WTC11 (cell line): ENCODE data around the gene SP110. TPM values are rescaled to one million over a fixed set of nuclear protein-coding genes. Genes with fewer than 3 reads are reported as not detected.

ENCODE experiments used
- ATAC-seq: fragments of 200-7000 bp; cut with Tn5 transposase; 2 replicates; pipeline ENCODE4 v1.10.0; 2021; ENCODE audit warnings: mild to moderate bottlenecking, moderate library complexity
- CTCF ChIA-PET: fragments of 300-600 bp; sonication (Branson Sonifier 250); formaldehyde crosslinking; loops from one replicate; lab custom pipeline; 2021; ENCODE audit warnings: antibody characterized with exemption; lab: Charles Lee
- POLR2A ChIA-PET: fragments of 350-600 bp; sonication (Branson Sonifier 250); formaldehyde crosslinking; loops from one replicate; lab custom pipeline; 2021; ENCODE audit warnings: antibody characterized with exemption; lab: Charles Lee
- DNase-seq: peaks from one replicate; pipeline ENCODE4 v3.0.0; 2021; ENCODE audit warnings: low spot score
- H3K27ac Mint-ChIP-seq: 2 replicates; pipeline ENCODE4 v1.8.0; 2021; ENCODE audit warnings: mixed read lengths
- H3K27me3 Mint-ChIP-seq: 2 replicates; pipeline ENCODE4 v1.8.0; 2021; ENCODE audit warnings: low read depth, mild to moderate bottlenecking, moderate library complexity, mixed read lengths
- H3K36me3 Mint-ChIP-seq: 2 replicates; pipeline ENCODE4 v1.8.0; 2021; ENCODE audit warnings: mixed read lengths
- H3K4me1 Mint-ChIP-seq: 2 replicates; pipeline ENCODE4 v1.8.0; 2022; ENCODE audit warnings: mixed read lengths
- H3K4me3 Mint-ChIP-seq: 2 replicates; pipeline ENCODE4 v1.8.0; 2021; ENCODE audit warnings: mild to moderate bottlenecking, moderate library complexity, mixed read lengths
- H3K9me3 Mint-ChIP-seq: 2 replicates; pipeline ENCODE4 v1.8.0; 2021; ENCODE audit warnings: mixed read lengths
- ELF4 ChIP-seq: sonication (generic); formaldehyde crosslinking; IDR thresholded peaks from 2 replicates; pipeline ENCODE4 v1.8.1; 2022; ENCODE audit warnings: low read depth, mild to moderate bottlenecking, moderate library complexity, missing genetic modification reagents
- FOXJ3 ChIP-seq: sonication (generic); formaldehyde crosslinking; IDR thresholded peaks from 2 replicates; pipeline ENCODE4 v1.9.0; 2021; ENCODE audit warnings: missing genetic modification reagents, mild to moderate bottlenecking, borderline replicate concordance
- FOXK1 ChIP-seq: sonication (generic); formaldehyde crosslinking; IDR thresholded peaks from 2 replicates; pipeline ENCODE4 v1.8.0; 2022; ENCODE audit warnings: mild to moderate bottlenecking, moderate library complexity, missing genetic modification reagents
- GRHL2 ChIP-seq: fragments of 250-450 bp; sonication (Bioruptor Pico); IDR thresholded peaks from 2 replicates; pipeline ENCODE4 v1.8.0; 2022; ENCODE audit warnings: mild to moderate bottlenecking, moderate library complexity; ENCODE audit not compliant: insufficient replicate concordance, severe bottlenecking
- OVOL2 ChIP-seq: fragments of 250-450 bp; sonication (Bioruptor Pico); IDR thresholded peaks from 2 replicates; pipeline ENCODE4 v1.9.0; 2021; ENCODE audit warnings: mild to moderate bottlenecking, borderline replicate concordance
- RORB ChIP-seq: fragments of 250-450 bp; sonication (Bioruptor Pico); IDR thresholded peaks from 2 replicates; pipeline ENCODE4 v1.9.0; 2021; ENCODE audit warnings: mild to moderate bottlenecking
- ZNF232 ChIP-seq: sonication (generic); formaldehyde crosslinking; IDR thresholded peaks from 2 replicates; pipeline ENCODE4 v1.8.0; 2022; ENCODE audit warnings: mild to moderate bottlenecking, missing genetic modification reagents
- ZNF263 ChIP-seq: sonication (generic); formaldehyde crosslinking; IDR thresholded peaks from 2 replicates; pipeline ENCODE4 v1.8.1; 2022; ENCODE audit warnings: low read depth, mild to moderate bottlenecking, moderate library complexity, missing genetic modification reagents
- ZNF416 ChIP-seq: fragments of 250-450 bp; sonication (Bioruptor Pico); IDR thresholded peaks from 2 replicates; pipeline ENCODE4 v1.9.0; 2021; ENCODE audit warnings: mild to moderate bottlenecking, inconsistent platforms
- ZNF671 ChIP-seq: fragments of 250-450 bp; sonication (Bioruptor Pico); IDR thresholded peaks from 2 replicates; pipeline ENCODE4 v1.8.0; 2021; ENCODE audit warnings: mild to moderate bottlenecking
- total RNA-seq: library from RNA; stranded (reverse); gene quantifications from 3 replicates; pipeline ENCODE4 v1.2.3, GENCODE V29; 2021
- TF ChIP-seq, protein P1 (sequence below): sonication (generic); formaldehyde crosslinking; IDR thresholded peaks from 2 replicates; pipeline ENCODE4 v1.8.1; 2022; ENCODE audit warnings: missing genetic modification reagents, borderline replicate concordance
- TF ChIP-seq, protein P2 (sequence below): sonication (generic); formaldehyde crosslinking; conservative IDR thresholded peaks from 2 replicates; pipeline ENCODE4 v1.8.1; 2023; ENCODE audit warnings: mild to moderate bottlenecking, low read depth, missing genetic modification reagents, moderate library complexity
- TF ChIP-seq, protein P3 (sequence below): fragments of 250-450 bp; sonication (Bioruptor Pico); IDR thresholded peaks from 2 replicates; pipeline ENCODE4 v2.1.2; 2022; ENCODE audit warnings: mild to moderate bottlenecking, moderate library complexity
- TF ChIP-seq, protein P4 (sequence below): sonication (generic); formaldehyde crosslinking; conservative IDR thresholded peaks from 2 replicates; pipeline ENCODE4 v1.8.1; 2022; ENCODE audit warnings: mild to moderate bottlenecking, missing genetic modification reagents
- TF ChIP-seq, protein P5 (sequence below): sonication (generic); formaldehyde crosslinking; IDR thresholded peaks from 2 replicates; pipeline ENCODE4 v1.8.1; 2022; ENCODE audit warnings: low read depth, mild to moderate bottlenecking, moderate library complexity, missing genetic modification reagents, borderline replicate concordance
- TF ChIP-seq, protein P6 (sequence below): fragments of 250-450 bp; sonication (Bioruptor Pico); IDR thresholded peaks from 2 replicates; pipeline ENCODE4 v1.9.0; 2021; ENCODE audit warnings: mild to moderate bottlenecking
- TF ChIP-seq, protein P7 (sequence below): sonication (generic); formaldehyde crosslinking; IDR thresholded peaks from 2 replicates; pipeline ENCODE4 v1.8.1; 2023; ENCODE audit warnings: mild to moderate bottlenecking, moderate library complexity, missing genetic modification reagents

Gene SP110
- total RNA-seq, 1 experiment from 2014 or later: 5.7 TPM

DNA sequence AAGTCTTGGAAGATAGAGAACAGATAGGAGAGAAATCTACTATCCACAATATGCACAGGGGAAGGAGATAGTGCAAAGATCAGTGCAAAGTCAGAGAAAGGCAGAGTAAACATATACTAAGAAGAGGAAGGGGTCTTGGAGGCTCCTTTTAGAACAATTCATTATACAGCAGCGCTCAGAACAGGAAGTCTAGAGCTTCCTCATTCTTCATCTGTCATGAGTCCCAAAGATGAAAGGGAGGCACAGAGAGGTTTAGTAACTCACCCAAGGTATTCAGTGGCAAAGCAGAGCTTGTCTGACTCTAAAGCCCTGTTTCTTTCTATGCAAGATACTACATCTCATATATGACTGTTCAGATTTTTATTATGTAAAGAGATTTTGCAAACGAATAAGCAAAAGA is 1.4 kb downstream of the SP110 start (continued):
- TF ChIP-seq, protein P1, sequence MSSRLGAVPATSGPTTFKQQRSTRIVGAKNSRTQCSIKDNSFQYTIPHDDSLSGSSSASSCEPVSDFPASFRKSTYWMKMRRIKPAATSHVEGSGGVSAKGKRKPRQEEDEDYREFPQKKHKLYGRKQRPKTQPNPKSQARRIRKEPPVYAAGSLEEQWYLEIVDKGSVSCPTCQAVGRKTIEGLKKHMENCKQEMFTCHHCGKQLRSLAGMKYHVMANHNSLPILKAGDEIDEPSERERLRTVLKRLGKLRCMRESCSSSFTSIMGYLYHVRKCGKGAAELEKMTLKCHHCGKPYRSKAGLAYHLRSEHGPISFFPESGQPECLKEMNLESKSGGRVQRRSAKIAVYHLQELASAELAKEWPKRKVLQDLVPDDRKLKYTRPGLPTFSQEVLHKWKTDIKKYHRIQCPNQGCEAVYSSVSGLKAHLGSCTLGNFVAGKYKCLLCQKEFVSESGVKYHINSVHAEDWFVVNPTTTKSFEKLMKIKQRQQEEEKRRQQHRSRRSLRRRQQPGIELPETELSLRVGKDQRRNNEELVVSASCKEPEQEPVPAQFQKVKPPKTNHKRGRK: no peak
- TF ChIP-seq OVOL2 (CRISPR knock-in tag) (no peak), ZNF416 (CRISPR knock-in tag) (no peak)
- TF ChIP-seq, all 79 proteins: peak for 0

DNA sequence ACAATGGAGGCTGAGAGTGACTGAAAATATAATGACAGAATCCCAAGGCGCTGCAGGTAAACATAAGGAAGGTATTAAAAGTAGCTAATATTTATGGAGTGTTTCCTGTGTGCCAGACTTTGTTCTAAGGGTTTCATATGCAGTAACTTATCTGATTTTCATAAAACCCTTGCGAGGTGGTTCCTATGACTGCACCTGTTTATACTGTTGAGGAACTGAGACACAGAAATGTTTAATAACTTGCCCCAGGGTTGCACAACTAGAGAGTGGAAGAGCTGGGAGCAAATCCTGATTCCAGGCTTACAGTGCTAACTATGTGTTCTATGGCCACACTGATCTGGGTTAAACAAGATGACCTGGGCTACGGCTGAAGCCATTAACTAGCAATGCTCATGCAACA is 2.4 kb downstream of the SP110 start:
- TF ChIP-seq, protein P2, sequence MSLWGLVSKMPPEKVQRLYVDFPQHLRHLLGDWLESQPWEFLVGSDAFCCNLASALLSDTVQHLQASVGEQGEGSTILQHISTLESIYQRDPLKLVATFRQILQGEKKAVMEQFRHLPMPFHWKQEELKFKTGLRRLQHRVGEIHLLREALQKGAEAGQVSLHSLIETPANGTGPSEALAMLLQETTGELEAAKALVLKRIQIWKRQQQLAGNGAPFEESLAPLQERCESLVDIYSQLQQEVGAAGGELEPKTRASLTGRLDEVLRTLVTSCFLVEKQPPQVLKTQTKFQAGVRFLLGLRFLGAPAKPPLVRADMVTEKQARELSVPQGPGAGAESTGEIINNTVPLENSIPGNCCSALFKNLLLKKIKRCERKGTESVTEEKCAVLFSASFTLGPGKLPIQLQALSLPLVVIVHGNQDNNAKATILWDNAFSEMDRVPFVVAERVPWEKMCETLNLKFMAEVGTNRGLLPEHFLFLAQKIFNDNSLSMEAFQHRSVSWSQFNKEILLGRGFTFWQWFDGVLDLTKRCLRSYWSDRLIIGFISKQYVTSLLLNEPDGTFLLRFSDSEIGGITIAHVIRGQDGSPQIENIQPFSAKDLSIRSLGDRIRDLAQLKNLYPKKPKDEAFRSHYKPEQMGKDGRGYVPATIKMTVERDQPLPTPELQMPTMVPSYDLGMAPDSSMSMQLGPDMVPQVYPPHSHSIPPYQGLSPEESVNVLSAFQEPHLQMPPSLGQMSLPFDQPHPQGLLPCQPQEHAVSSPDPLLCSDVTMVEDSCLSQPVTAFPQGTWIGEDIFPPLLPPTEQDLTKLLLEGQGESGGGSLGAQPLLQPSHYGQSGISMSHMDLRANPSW (CRISPR knock-in tag): no peak
- TF ChIP-seq RORB (CRISPR knock-in tag) (no peak), ZNF416 (CRISPR knock-in tag) (no peak), ELF4 (CRISPR knock-in tag) (no peak), ZNF671 (CRISPR knock-in tag) (no peak), GRHL2 (CRISPR knock-in tag) (no peak)
- TF ChIP-seq, protein P3, sequence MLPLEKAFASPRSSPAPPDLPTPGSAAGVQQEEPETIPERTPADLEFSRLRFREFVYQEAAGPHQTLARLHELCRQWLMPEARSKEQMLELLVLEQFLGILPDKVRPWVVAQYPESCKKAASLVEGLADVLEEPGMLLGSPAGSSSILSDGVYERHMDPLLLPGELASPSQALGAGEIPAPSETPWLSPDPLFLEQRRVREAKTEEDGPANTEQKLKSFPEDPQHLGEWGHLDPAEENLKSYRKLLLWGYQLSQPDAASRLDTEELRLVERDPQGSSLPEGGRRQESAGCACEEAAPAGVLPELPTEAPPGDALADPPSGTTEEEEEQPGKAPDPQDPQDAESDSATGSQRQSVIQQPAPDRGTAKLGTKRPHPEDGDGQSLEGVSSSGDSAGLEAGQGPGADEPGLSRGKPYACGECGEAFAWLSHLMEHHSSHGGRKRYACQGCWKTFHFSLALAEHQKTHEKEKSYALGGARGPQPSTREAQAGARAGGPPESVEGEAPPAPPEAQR: no peak
- TF ChIP-seq, protein P4, sequence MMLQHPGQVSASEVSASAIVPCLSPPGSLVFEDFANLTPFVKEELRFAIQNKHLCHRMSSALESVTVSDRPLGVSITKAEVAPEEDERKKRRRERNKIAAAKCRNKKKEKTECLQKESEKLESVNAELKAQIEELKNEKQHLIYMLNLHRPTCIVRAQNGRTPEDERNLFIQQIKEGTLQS (CRISPR knock-in tag): no peak
- TF ChIP-seq, protein P5, sequence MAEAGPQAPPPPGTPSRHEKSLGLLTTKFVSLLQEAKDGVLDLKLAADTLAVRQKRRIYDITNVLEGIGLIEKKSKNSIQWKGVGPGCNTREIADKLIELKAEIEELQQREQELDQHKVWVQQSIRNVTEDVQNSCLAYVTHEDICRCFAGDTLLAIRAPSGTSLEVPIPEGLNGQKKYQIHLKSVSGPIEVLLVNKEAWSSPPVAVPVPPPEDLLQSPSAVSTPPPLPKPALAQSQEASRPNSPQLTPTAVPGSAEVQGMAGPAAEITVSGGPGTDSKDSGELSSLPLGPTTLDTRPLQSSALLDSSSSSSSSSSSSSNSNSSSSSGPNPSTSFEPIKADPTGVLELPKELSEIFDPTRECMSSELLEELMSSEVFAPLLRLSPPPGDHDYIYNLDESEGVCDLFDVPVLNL (CRISPR knock-in tag): no peak
- H3K27ac Mint-ChIP-seq: no peak overlapping the region
- ChIA-PET CTCF (interaction anchor here (0.9 kb wide), 1 partner anchor 150 kb away, joined by 4 read pairs; no protein-coding TSS in a partner anchor), POLR2A (no interaction called here)
- DNase-seq: no peak
- no peaks in the 10 kb centered on the region for H3K27me3 Mint-ChIP-seq
- H3K9me3 Mint-ChIP-seq: no peaks in the 10 kb centered on the region
- ATAC-seq: no peak
- H3K4me1 Mint-ChIP-seq: peaks cover 17% of the 10 kb centered on the region
- no peak overlapping the region for H3K4me3 Mint-ChIP-seq
- no peaks in the 10 kb centered on the region for H3K36me3 Mint-ChIP-seq

DNA sequence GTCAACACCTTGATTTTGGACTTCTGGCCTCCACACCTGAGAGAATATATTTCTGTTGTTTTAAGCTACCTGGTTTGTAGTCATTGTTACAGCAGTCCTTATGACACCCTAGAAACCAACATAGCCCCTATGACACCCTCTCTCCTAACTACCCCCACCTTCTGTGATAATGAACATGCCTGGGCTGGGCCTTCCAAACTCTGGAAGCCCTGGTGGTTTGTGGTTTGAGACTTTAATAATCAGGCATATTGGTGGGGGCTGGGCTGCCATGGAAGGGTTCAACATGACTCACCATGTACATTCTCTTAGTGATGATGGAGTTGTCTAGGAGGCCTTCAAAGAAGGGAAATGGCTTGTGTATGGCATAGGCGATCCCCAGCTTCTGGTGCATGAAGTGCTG is 3.3 kb downstream of the SP110 start:
- DNase-seq: no peak
- POLR2A ChIA-PET: no interaction called here
- CTCF ChIA-PET: interaction anchor here (0.9 kb wide), 1 partner anchor 149 kb away, joined by 4 read pairs; no protein-coding TSS in a partner anchor
- H3K4me1 Mint-ChIP-seq: peaks cover 17% of the 10 kb centered on the region
- no peaks in the 10 kb centered on the region for H3K27me3 Mint-ChIP-seq
- H3K9me3 Mint-ChIP-seq: no peaks in the 10 kb centered on the region
- ATAC-seq: no peak
- H3K27ac Mint-ChIP-seq: no peak overlapping the region
- no peak overlapping the region for H3K4me3 Mint-ChIP-seq
- no peak for TF ChIP-seq ZNF232
- H3K36me3 Mint-ChIP-seq: no peaks in the 10 kb centered on the region

DNA sequence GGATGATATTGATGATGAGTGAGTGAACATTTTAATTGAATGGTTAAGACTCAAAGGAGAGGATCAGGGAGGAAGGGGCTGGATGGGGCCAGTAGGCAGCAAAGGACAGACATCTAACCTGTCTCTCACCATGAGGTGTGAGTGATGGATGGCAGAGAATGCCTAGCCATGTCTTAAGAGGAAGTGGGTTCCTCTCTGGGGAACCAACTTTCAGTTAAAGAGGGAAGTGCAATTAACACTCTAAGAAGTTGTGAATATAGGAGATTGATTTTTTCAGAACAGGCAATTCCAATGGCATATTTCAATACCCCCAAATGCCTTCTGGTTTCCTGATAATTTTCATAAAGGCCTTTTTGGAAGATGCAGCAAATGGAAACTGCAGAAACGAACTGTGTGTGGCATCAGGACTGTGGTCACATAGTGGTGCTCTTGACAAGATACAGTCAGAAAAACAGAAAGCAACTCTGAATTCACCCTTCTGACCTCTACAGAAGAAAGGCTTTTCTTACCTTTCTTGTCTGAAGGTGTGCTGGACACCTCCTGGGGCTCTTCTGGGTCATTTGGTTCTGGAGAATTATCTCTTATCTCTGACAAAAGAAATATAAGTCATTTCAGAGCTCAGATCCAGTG is 10.2 kb downstream of the SP110 start:
- no peaks in the 10 kb centered on the region for H3K27me3 Mint-ChIP-seq
- H3K36me3 Mint-ChIP-seq: no peaks in the 10 kb centered on the region
- no peak overlapping the region for H3K27ac Mint-ChIP-seq
- ChIA-PET POLR2A (no interaction called here), CTCF (no interaction called here)
- no peaks in the 10 kb centered on the region for H3K9me3 Mint-ChIP-seq
- ATAC-seq: no peak
- peaks cover 2% of the 10 kb centered on the region for H3K4me1 Mint-ChIP-seq
- no peak overlapping the region for H3K4me3 Mint-ChIP-seq
- no peak for DNase-seq
- no peak for TF ChIP-seq FOXK1 (CRISPR knock-in tag)
- TF ChIP-seq, protein P6, sequence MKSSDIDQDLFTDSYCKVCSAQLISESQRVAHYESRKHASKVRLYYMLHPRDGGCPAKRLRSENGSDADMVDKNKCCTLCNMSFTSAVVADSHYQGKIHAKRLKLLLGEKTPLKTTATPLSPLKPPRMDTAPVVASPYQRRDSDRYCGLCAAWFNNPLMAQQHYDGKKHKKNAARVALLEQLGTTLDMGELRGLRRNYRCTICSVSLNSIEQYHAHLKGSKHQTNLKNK: no peak
- TF ChIP-seq ZNF263 (CRISPR knock-in tag): no peak
- TF ChIP-seq FOXJ3 (CRISPR knock-in tag): no peak
- TF ChIP-seq, protein P7, sequence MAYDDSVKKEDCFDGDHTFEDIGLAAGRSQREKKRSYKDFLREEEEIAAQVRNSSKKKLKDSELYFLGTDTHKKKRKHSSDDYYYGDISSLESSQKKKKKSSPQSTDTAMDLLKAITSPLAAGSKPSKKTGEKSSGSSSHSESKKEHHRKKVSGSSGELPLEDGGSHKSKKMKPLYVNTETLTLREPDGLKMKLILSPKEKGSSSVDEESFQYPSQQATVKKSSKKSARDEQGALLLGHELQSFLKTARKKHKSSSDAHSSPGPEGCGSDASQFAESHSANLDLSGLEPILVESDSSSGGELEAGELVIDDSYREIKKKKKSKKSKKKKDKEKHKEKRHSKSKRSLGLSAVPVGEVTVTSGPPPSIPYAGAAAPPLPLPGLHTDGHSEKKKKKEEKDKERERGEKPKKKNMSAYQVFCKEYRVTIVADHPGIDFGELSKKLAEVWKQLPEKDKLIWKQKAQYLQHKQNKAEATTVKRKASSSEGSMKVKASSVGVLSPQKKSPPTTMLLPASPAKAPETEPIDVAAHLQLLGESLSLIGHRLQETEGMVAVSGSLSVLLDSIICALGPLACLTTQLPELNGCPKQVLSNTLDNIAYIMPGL (CRISPR knock-in tag): no peak
